Activated CD4-positive, alpha-beta T cell treated with anti-CD3 and anti-CD28 coated beads, Interleukin-10, Interleukin-2, amounts not matched to agents 100 ng/mL and 50 ng/mL, durations not matched to agents 16 hours and 8 hours (primary cell): ENCODE measurements around the gene NAT8L.

Experiments
- DNase-seq: peaks from one replicate; pipeline ENCODE4 v3.0.0-alpha.2; 2020

NAT8L gene

GRCh38 chr4:2046031-2046961, 12.8 kb upstream of the NAT8L start:
- no peak for DNase-seq

GRCh38 chr4:2047031-2047660, 12.0 kb upstream of the NAT8L start:
- DNase-seq = no peak

- DNase-seq = no peak
Measured at GRCh38 chr4:2047781-2048581, 11.1 kb upstream of the NAT8L start.

GRCh38 chr4:2048831-2049230, 10.3 kb upstream of the NAT8L start:
- no peak for DNase-seq

GRCh38 chr4:2049381-2049780, 9.7 kb upstream of the NAT8L start:
- no peak for DNase-seq

GRCh38 chr4:2049811-2050210, 9.3 kb upstream of the NAT8L start:
- no peak for DNase-seq

- DNase-seq = no peak
Measured at GRCh38 chr4:2051086-2051485, 8.0 kb upstream of the NAT8L start.

- no peak for DNase-seq
Measured at GRCh38 chr4:2054217-2054616, 4.9 kb upstream of the NAT8L start.

- no peak for DNase-seq
Measured at GRCh38 chr4:2057382-2058065, 1.6 kb upstream of the NAT8L start.

GRCh38 chr4:2058264-2059045, 672 bp upstream of the NAT8L start:
- no peak for DNase-seq

- peak; percentile 23 for DNase-seq
Measured at GRCh38 chr4:2059726-2060602, 837 bp downstream of the NAT8L start.

GRCh38 chr4:2060611-2061185, 1.6 kb downstream of the NAT8L start:
- DNase-seq = no peak

- DNase-seq = no peak
Measured at GRCh38 chr4:2061186-2062131, 2.3 kb downstream of the NAT8L start.

- no peak for DNase-seq
Measured at GRCh38 chr4:2062168-2062807, 3.2 kb downstream of the NAT8L start.

- DNase-seq = no peak
Measured at GRCh38 chr4:2062808-2063524, 3.8 kb downstream of the NAT8L start.

- DNase-seq = no peak
Measured at GRCh38 chr4:2063557-2064275, 4.6 kb downstream of the NAT8L start.

GRCh38 chr4:2064276-2064991, 5.3 kb downstream of the NAT8L start:
- DNase-seq = no peak
